MM.1S (cell line): ENCODE measurements around the gene LRRK1.

Source experiments
- DNase-seq: peaks from one replicate; pipeline ENCODE4 v3.0.0-alpha.2; 2015
- H2AFZ ChIP-seq: fragments of 300-600 bp; sonication (generic); 2 replicates; pipeline ENCODE4 v1.6.0; 2016; ENCODE audit warnings: antibody characterized with exemption, low read length
- H3F3A ChIP-seq: fragments of 300-600 bp; sonication (generic); 2 replicates; pipeline ENCODE4 v1.6.1; 2016; ENCODE audit warnings: mild to moderate bottlenecking, antibody characterized with exemption, low read length, moderate library complexity, mixed read lengths; ENCODE audit not compliant: insufficient read depth
- H3K27ac ChIP-seq: fragments of 300-600 bp; sonication (generic); 2 replicates; pipeline ENCODE4 v1.5.1; 2016; ENCODE audit warnings: mild to moderate bottlenecking, low read length
- H3K27me3 ChIP-seq: fragments of 300-600 bp; sonication (generic); replicated peaks from 2 replicates; pipeline ENCODE4 v1.6.0; 2016; ENCODE audit warnings: low read length; ENCODE audit not compliant: insufficient read depth
- H3K36me3 ChIP-seq: fragments of 300-600 bp; sonication (generic); replicated peaks from 2 replicates; pipeline ENCODE4 v1.6.1; 2016; ENCODE audit warnings: mild to moderate bottlenecking, low read length, mixed read lengths; ENCODE audit not compliant: insufficient read depth
- H3K4me1 ChIP-seq: fragments of 300-600 bp; sonication (generic); 2 replicates; pipeline ENCODE4 v1.6.1; 2016; ENCODE audit warnings: low read length, mixed read lengths
- H3K4me2 ChIP-seq: fragments of 300-600 bp; sonication (generic); 2 replicates; pipeline ENCODE4 v1.6.0; 2016; ENCODE audit warnings: low read depth, low read length
- H3K4me3 ChIP-seq: fragments of 300-600 bp; sonication (generic); 2 replicates; pipeline ENCODE4 v1.5.1; 2016; ENCODE audit warnings: low read length, mixed read lengths
- H3K79me2 ChIP-seq: fragments of 300-600 bp; sonication (generic); 2 replicates; pipeline ENCODE4 v1.6.1; 2016; ENCODE audit warnings: mixed run types, low read length, mixed read lengths
- H3K9ac ChIP-seq: fragments of 300-600 bp; sonication (generic); 2 replicates; pipeline ENCODE4 v1.6.1; 2016; ENCODE audit warnings: low read length, mixed read lengths
- H3K9me2 ChIP-seq: fragments of 300-600 bp; sonication (generic); replicated peaks from 2 replicates; pipeline ENCODE4 v1.6.1; 2016; ENCODE audit warnings: mild to moderate bottlenecking, low read length, mixed read lengths; ENCODE audit not compliant: insufficient read depth
- H3K9me3 ChIP-seq: fragments of 300-600 bp; sonication (generic); replicated peaks from 2 replicates; pipeline ENCODE4 v1.6.1; 2016; ENCODE audit warnings: mild to moderate bottlenecking, low read length, mixed read lengths; ENCODE audit not compliant: insufficient read depth
- H4K20me1 ChIP-seq: fragments of 300-600 bp; sonication (generic); 2 replicates; pipeline ENCODE4 v1.6.1; 2016; ENCODE audit warnings: mild to moderate bottlenecking, low read length, moderate library complexity, mixed read lengths; ENCODE audit not compliant: insufficient read depth
- CTCF ChIP-seq: fragments of 300-600 bp; sonication (generic); IDR thresholded peaks from 2 replicates; pipeline ENCODE4 v1.5.1; 2016; ENCODE audit warnings: antibody characterized with exemption, low read length, mixed read lengths
- EZH2 ChIP-seq: fragments of 300-600 bp; sonication (generic); optimal IDR thresholded peaks from 2 replicates; pipeline ENCODE3; 2017; ENCODE audit warnings: low read depth, mild to moderate bottlenecking, antibody characterized with exemption, low read length, mixed read lengths
- EZH2phosphoT487 ChIP-seq: fragments of 300-600 bp; sonication (generic); IDR thresholded peaks from 2 replicates; pipeline ENCODE4 v1.6.1; 2018; ENCODE audit warnings: antibody characterized with exemption, low read length

Gene LRRK1

GRCh38 chr15:100878648-100879047, 40.5 kb upstream of the LRRK1 start:
- no peak overlapping the region for H3K27ac ChIP-seq
- no peaks in the 10 kb centered on the region for H4K20me1 ChIP-seq
- DNase-seq = no peak
- H2AFZ ChIP-seq = no peak overlapping the region
- H3K4me3 ChIP-seq = no peak overlapping the region
- peaks cover 29% of the 10 kb centered on the region for H3K27me3 ChIP-seq
- no peaks in the 10 kb centered on the region for H3K36me3 ChIP-seq
- H3K9me2 ChIP-seq = no peaks in the 10 kb centered on the region
- H3K79me2 ChIP-seq = no peaks in the 10 kb centered on the region
- no peak overlapping the region for H3K9ac ChIP-seq
- no peak overlapping the region for H3K4me2 ChIP-seq
- no peaks in the 10 kb centered on the region for H3K4me1 ChIP-seq
- TF ChIP-seq EZH2phosphoT487 = no peak
- no peak for TF ChIP-seq EZH2
- no peak for TF ChIP-seq CTCF
- H3F3A ChIP-seq = no peaks in the 10 kb centered on the region
- H3K9me3 ChIP-seq = no peaks in the 10 kb centered on the region

- Histone ChIP-seq H3F3A (no peaks in the 10 kb centered on the region), H3K36me3 (no peaks in the 10 kb centered on the region), H4K20me1 (no peaks in the 10 kb centered on the region), H2AFZ (no peak overlapping the region), H3K4me2 (no peak overlapping the region), H3K27ac (no peak overlapping the region), H3K27me3 (peaks cover 29% of the 10 kb centered on the region), H3K9me3 (no peaks in the 10 kb centered on the region), H3K4me1 (no peaks in the 10 kb centered on the region), H3K9ac (no peak overlapping the region), H3K4me3 (no peak overlapping the region), H3K79me2 (no peaks in the 10 kb centered on the region), H3K9me2 (no peaks in the 10 kb centered on the region)
- no peak for TF ChIP-seq EZH2phosphoT487
- no peak for TF ChIP-seq EZH2
- TF ChIP-seq CTCF = no peak
- no peak for DNase-seq
Measured at GRCh38 chr15:100879061-100879463, 40.1 kb upstream of the LRRK1 start.

GRCh38 chr15:100879464-100880138, 39.6 kb upstream of the LRRK1 start, which contains the start of gene ALDH1A3:
ALDH1A3 (plus strand) TSS chr15:100879831; CDS start chr15:100879908, 77 bp downstream.
- no peak for TF ChIP-seq EZH2phosphoT487
- TF ChIP-seq CTCF = no peak
- no peak for TF ChIP-seq EZH2
- no peak within 1 kb of the TSS for H3K27ac ChIP-seq
- peak; percentile 46 for DNase-seq
- H3F3A ChIP-seq = no peaks in the 10 kb centered on the region
- peak within 1 kb of the TSS; percentile 60; the same call in 1 of the 2 replicates for H3K4me2 ChIP-seq
- H4K20me1 ChIP-seq = no peaks in the 10 kb centered on the region
- no peak within 1 kb of the TSS for H2AFZ ChIP-seq
- H3K79me2 ChIP-seq = no peaks in the 10 kb centered on the region
- no peaks in the 10 kb centered on the region for H3K36me3 ChIP-seq
- H3K9me3 ChIP-seq = no peaks in the 10 kb centered on the region
- peaks cover 29% of the 10 kb centered on the region for H3K27me3 ChIP-seq
- no peaks in the 10 kb centered on the region for H3K9me2 ChIP-seq
- no peaks in the 10 kb centered on the region for H3K4me1 ChIP-seq
- peak within 1 kb of the TSS; percentile 40; the same call in 1 of the 2 replicates for H3K4me3 ChIP-seq
- no peak within 1 kb of the TSS for H3K9ac ChIP-seq
